H9 (cell line): Measurements from ENCODE around the gene CDK10. TPM values are rescaled to one million over a fixed set of nuclear protein-coding genes. Genes with fewer than 3 reads are reported as not detected.

Source experiments
- DNase-seq: peaks from one replicate; pipeline ENCODE4 v3.0.0-alpha.2; 2017
- H2AFZ ChIP-seq: one replicate; pipeline ENCODE4 v1.6.1; 2013; ENCODE audit warnings: mild to moderate bottlenecking, low read length, control low read depth, moderate library complexity
- H2AK5ac ChIP-seq: 2 replicates; pipeline ENCODE4 v1.6.1; 2013; ENCODE audit warnings: low read length, control low read depth, mixed read lengths; ENCODE audit not compliant: insufficient read length
- H2BK120ac ChIP-seq: one replicate; pipeline ENCODE4 v1.6.1; 2013; ENCODE audit warnings: low read depth, mild to moderate bottlenecking, low read length, control low read depth, inconsistent platforms; ENCODE audit not compliant: poor library complexity, severe bottlenecking
- H2BK12ac ChIP-seq: 2 replicates; pipeline ENCODE4 v1.6.1; 2013; ENCODE audit warnings: low read length, control low read depth, mixed read lengths, low read depth; ENCODE audit not compliant: insufficient read length
- H2BK15ac ChIP-seq: 2 replicates; pipeline ENCODE4 v1.6.1; 2013; ENCODE audit warnings: low read depth, low read length, control low read depth
- H2BK20ac ChIP-seq: one replicate; pipeline ENCODE4 v1.6.1; 2013; ENCODE audit warnings: low read depth, mild to moderate bottlenecking, low read length, control low read depth, inconsistent platforms; ENCODE audit not compliant: poor library complexity, severe bottlenecking
- H2BK5ac ChIP-seq: 2 replicates; pipeline ENCODE4 v1.6.1; 2013; ENCODE audit warnings: low read length, control low read depth, mixed read lengths; ENCODE audit not compliant: insufficient read length
- H3K14ac ChIP-seq: 2 replicates; pipeline ENCODE4 v1.6.1; 2013; ENCODE audit warnings: low read length, control low read depth; ENCODE audit not compliant: insufficient read depth
- H3K18ac ChIP-seq: 2 replicates; pipeline ENCODE4 v1.6.1; 2013; ENCODE audit warnings: low read depth, mild to moderate bottlenecking, mixed read lengths, low read length, control low read depth; ENCODE audit not compliant: insufficient read length
- H3K23ac ChIP-seq: 2 replicates; pipeline ENCODE4 v1.6.1; 2013; ENCODE audit warnings: low read length, control low read depth, mixed read lengths, low read depth; ENCODE audit not compliant: insufficient read length
- H3K23me2 ChIP-seq: 2 replicates; pipeline ENCODE4 v1.6.1; 2013; ENCODE audit warnings: low read depth, mild to moderate bottlenecking, mixed read lengths, low read length, control low read depth; ENCODE audit not compliant: insufficient read length, poor library complexity, severe bottlenecking
- H3K27ac ChIP-seq: 2 replicates; pipeline ENCODE4 v1.5.1; 2013; ENCODE audit warnings: low read length, control low read depth, mixed read lengths, low read depth; ENCODE audit not compliant: insufficient read length
- H3K27me3 ChIP-seq: 2 replicates; pipeline ENCODE4 v1.6.1; 2013; ENCODE audit warnings: low read length, control low read depth, inconsistent platforms; ENCODE audit not compliant: insufficient read depth
- H3K4ac ChIP-seq: 2 replicates; pipeline ENCODE4 v1.6.1; 2013; ENCODE audit warnings: low read depth, mild to moderate bottlenecking, control low read depth, inconsistent platforms, low read length, moderate library complexity
- H3K4me1 ChIP-seq: 2 replicates; pipeline ENCODE4 v1.6.1; 2013; ENCODE audit warnings: low read length, control low read depth, inconsistent platforms; ENCODE audit not compliant: insufficient read depth
- H3K4me2 ChIP-seq: 2 replicates; pipeline ENCODE4 v1.6.1; 2013; ENCODE audit warnings: low read length, control low read depth, mixed read lengths; ENCODE audit not compliant: insufficient read length, insufficient read depth
- H3K56ac ChIP-seq: 2 replicates; pipeline ENCODE4 v1.6.1; 2013; ENCODE audit warnings: low read depth, mild to moderate bottlenecking, mixed read lengths, low read length, control low read depth; ENCODE audit not compliant: insufficient read length
- H3K79me1 ChIP-seq: 2 replicates; pipeline ENCODE4 v1.6.1; 2013; ENCODE audit warnings: low read depth, mild to moderate bottlenecking, moderate library complexity, low read length, control low read depth, inconsistent platforms; ENCODE audit not compliant: insufficient read depth, poor library complexity, severe bottlenecking
- H3K79me2 ChIP-seq: 2 replicates; pipeline ENCODE4 v1.6.1; 2013; ENCODE audit warnings: low read length, control low read depth, inconsistent platforms; ENCODE audit not compliant: insufficient read depth
- H3K9ac ChIP-seq: 2 replicates; pipeline ENCODE4 v1.6.1; 2013; ENCODE audit warnings: low read length, control low read depth, mixed read lengths; ENCODE audit not compliant: insufficient read length; ENCODE audit errors: extremely low read depth
- H3K9me3 ChIP-seq: one replicate; pipeline ENCODE4 v1.6.1; 2013; ENCODE audit warnings: low read depth, low read length, inconsistent platforms; ENCODE audit not compliant: control insufficient read depth
- H3T11ph ChIP-seq: one replicate; pipeline ENCODE4 v1.6.1; 2013; ENCODE audit warnings: mild to moderate bottlenecking, low read length, control low read depth, inconsistent platforms
- H4K20me1 ChIP-seq: one replicate; pipeline ENCODE4 v1.6.1; 2013; ENCODE audit not compliant: control insufficient read depth, insufficient read length, insufficient read depth
- H4K5ac ChIP-seq: 2 replicates; pipeline ENCODE4 v1.6.1; 2013; ENCODE audit warnings: low read depth, mild to moderate bottlenecking, mixed read lengths, low read length, control low read depth; ENCODE audit not compliant: insufficient read length
- H4K8ac ChIP-seq: replicated peaks from 2 replicates; pipeline ENCODE4 v1.6.1; 2013; ENCODE audit warnings: low read length, control low read depth, mixed read lengths, low read depth; ENCODE audit not compliant: insufficient read length
- H4K91ac ChIP-seq: 2 replicates; pipeline ENCODE4 v1.6.1; 2013; ENCODE audit warnings: low read depth, mild to moderate bottlenecking, moderate library complexity, mixed read lengths, low read length, control low read depth; ENCODE audit not compliant: insufficient read length
- H3K27ac Mint-ChIP-seq, 3 experiments: 2 replicates in 2 of 3; 3 replicates in 1 of 3; pipeline ENCODE4 v1.8.0; 2020 to 2021; ENCODE audit warnings: mixed read lengths in 3 of 3, mild to moderate bottlenecking in 1 of 3, moderate library complexity in 1 of 3
- H3K27me3 Mint-ChIP-seq: 2 replicates; pipeline ENCODE4 v1.8.0; 2021; ENCODE audit warnings: low read depth, mild to moderate bottlenecking, moderate library complexity, mixed read lengths
- H3K36me3 Mint-ChIP-seq, 3 experiments: 2 replicates in 2 of 3; 3 replicates in 1 of 3; pipeline ENCODE4 v1.8.0; 2020 to 2021; ENCODE audit warnings: low read depth in 3 of 3, mixed read lengths in 3 of 3; ENCODE audit not compliant: insufficient read depth in 1 of 3
- H3K4me1 Mint-ChIP-seq, 2 experiments: 2 replicates each; pipeline ENCODE4 v1.8.0; 2020; ENCODE audit warnings: mixed read lengths in 2 of 2
- H3K4me3 Mint-ChIP-seq, 2 experiments: 2 replicates in 1 of 2; 3 replicates in 1 of 2; pipeline ENCODE4 v1.8.0; 2020 to 2021; ENCODE audit warnings: mild to moderate bottlenecking in 2 of 2, mixed read lengths in 2 of 2, moderate library complexity in 1 of 2
- H3K9me3 Mint-ChIP-seq, 2 experiments: 2 replicates in 1 of 2; 3 replicates in 1 of 2; pipeline ENCODE4 v1.8.0; 2020; ENCODE audit warnings: mild to moderate bottlenecking in 2 of 2, mixed read lengths in 2 of 2, moderate library complexity in 1 of 2
- WGBS: extraction: QIAGEN DNeasy Blood & Tissue Kit; methylation state at CpG from one replicate; pipeline ENCODE4 v1.1.7; 2013; ENCODE audit warnings: missing lambda C conversion rate, low lambda C conversion rate, mixed read lengths; ENCODE audit not compliant: insufficient read length; ENCODE audit errors: extremely low coverage; 5-methylcytosine and 5-hydroxymethylcytosine counted together
- total RNA-seq: library from RNA; stranded (reverse); gene quantifications from 2 replicates; pipeline ENCODE4 v1.2.1, GENCODE V29; 2021
- TF ChIP-seq, protein P1 (sequence below): fragments of 200-600 bp; sonication (generic); conservative IDR thresholded peaks from 3 replicates; pipeline ENCODE4 v1.8.0; 2021; ENCODE audit warnings: antibody characterized with exemption, mild to moderate bottlenecking

The CDK10 gene
- total RNA-seq, 1 experiment from 2014 or later = 77.1 TPM

DNA sequence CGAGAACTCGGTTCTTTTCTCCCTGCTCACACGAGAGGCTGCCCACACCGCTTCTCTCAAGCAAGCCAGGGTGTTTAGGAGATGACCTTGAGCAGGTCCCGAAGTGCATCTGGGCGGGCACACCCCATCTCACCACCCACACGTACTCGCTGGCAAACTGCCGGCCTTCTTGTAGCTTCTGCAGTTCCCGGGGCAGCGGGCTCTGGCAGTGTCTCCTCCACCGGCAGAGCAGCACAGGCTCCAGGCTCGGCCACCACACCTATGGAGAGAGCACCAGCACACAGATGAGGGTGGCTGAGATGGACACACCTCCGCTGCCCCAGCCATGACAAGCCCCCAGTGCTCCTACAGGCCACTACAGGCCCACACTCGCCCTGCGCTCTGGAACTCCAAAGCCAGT lies 58.3 kb downstream of the CDK10 start:
- Histone ChIP-seq H4K8ac (no peak overlapping the region), H3K56ac (no peak overlapping the region), H4K5ac (no peak overlapping the region), H3K23me2 (no peaks in the 10 kb centered on the region), H3K79me1 (no peaks in the 10 kb centered on the region), H3K27me3 (no peaks in the 10 kb centered on the region), H3K14ac (no peak overlapping the region), H2AK5ac (no peak overlapping the region), H2AFZ (no peak overlapping the region), H3K23ac (no peak overlapping the region), H2BK15ac (no peak overlapping the region), H2BK20ac (no peak overlapping the region), H2BK12ac (no peak overlapping the region), H3K9ac (no peak overlapping the region), H2BK5ac (no peak overlapping the region), H2BK120ac (no peak overlapping the region), H3K4ac (no peak overlapping the region), H3K79me2 (no peaks in the 10 kb centered on the region), H4K91ac (no peak overlapping the region), H3K4me1 (no peaks in the 10 kb centered on the region), H3K27ac (no peak overlapping the region), H3T11ph (no peak overlapping the region), H3K4me2 (no peak overlapping the region), H4K20me1 (peaks cover 2% of the 10 kb centered on the region), H3K9me3 (no peaks in the 10 kb centered on the region), H3K18ac (no peak overlapping the region)
- Mint-ChIP-seq H3K27ac (peak overlapping the region in 1 of 3 experiments; percentile 75; a peak in 2 of 7 replicates), H3K9me3 (no peaks in the 10 kb centered on the region), H3K36me3 (peaks cover 46 to 91% (median 82%) of the 10 kb centered on the region in 3 experiments; a peak in 6 of 7 replicates), H3K4me3 (no peak overlapping the region), H3K27me3 (no peaks in the 10 kb centered on the region), H3K4me1 (no peaks in the 10 kb centered on the region)
- DNase-seq = no peak
- TF ChIP-seq, protein P1, sequence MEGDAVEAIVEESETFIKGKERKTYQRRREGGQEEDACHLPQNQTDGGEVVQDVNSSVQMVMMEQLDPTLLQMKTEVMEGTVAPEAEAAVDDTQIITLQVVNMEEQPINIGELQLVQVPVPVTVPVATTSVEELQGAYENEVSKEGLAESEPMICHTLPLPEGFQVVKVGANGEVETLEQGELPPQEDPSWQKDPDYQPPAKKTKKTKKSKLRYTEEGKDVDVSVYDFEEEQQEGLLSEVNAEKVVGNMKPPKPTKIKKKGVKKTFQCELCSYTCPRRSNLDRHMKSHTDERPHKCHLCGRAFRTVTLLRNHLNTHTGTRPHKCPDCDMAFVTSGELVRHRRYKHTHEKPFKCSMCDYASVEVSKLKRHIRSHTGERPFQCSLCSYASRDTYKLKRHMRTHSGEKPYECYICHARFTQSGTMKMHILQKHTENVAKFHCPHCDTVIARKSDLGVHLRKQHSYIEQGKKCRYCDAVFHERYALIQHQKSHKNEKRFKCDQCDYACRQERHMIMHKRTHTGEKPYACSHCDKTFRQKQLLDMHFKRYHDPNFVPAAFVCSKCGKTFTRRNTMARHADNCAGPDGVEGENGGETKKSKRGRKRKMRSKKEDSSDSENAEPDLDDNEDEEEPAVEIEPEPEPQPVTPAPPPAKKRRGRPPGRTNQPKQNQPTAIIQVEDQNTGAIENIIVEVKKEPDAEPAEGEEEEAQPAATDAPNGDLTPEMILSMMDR = no peak
- no CpG with 5 or more reads among the region's 16 CpGs for WGBS

Other genes starting within 250 kb of the CDK10 start
- gene ANKRD11, start 196.1 kb upstream of the CDK10 start, total RNA-seq = 178 and 181 TPM in 2 replicates
- 110 and 119 TPM in 2 replicates for gene SPG7, start 178.3 kb upstream of the CDK10 start, total RNA-seq
- gene RPL13, start 126.0 kb upstream of the CDK10 start, total RNA-seq = 2,157 and 2,259 TPM in 2 replicates
- 22.5 and 23.4 TPM in 2 replicates for gene CPNE7, start 110.9 kb upstream of the CDK10 start, total RNA-seq
- 1.1 and 1.2 TPM in 2 replicates for gene DPEP1, start 73.0 kb upstream of the CDK10 start, total RNA-seq
- gene CHMP1A, start 29.0 kb upstream of the CDK10 start, total RNA-seq = 85.4 and 89.6 TPM in 2 replicates
- gene SPATA33, start 28.9 kb upstream of the CDK10 start, total RNA-seq = 17.4 and 17.8 TPM in 2 replicates
- gene SPATA2L, start 15.0 kb downstream of the CDK10 start, total RNA-seq = 27.1 and 27.4 TPM in 2 replicates
- gene VPS9D1, start 34.2 kb downstream of the CDK10 start, total RNA-seq = 5.6 and 6.0 TPM in 2 replicates
- 17.4 and 18.6 TPM in 2 replicates for gene ZNF276, start 34.8 kb downstream of the CDK10 start, total RNA-seq
- 84.3 and 106 TPM in 2 replicates for gene FANCA, start 130.0 kb downstream of the CDK10 start, total RNA-seq
- 6.7 and 6.9 TPM in 2 replicates for gene SPIRE2, start 141.8 kb downstream of the CDK10 start, total RNA-seq
- 109 and 124 TPM in 2 replicates for gene TCF25, start 186.9 kb downstream of the CDK10 start, total RNA-seq
- 4.7 TPM in 2 replicates for gene MC1R, start 232.2 kb downstream of the CDK10 start, total RNA-seq
- 164 and 176 TPM in 2 replicates for gene TUBB3, start 236.7 kb downstream of the CDK10 start, total RNA-seq